GM12878 (cell line): ENCODE measurements around the gene STEAP1B. TPM values are rescaled to one million over a fixed set of nuclear protein-coding genes. Genes with fewer than 3 reads are reported as not detected.
A peak's percentile ranks its signal among the peaks of the same experiment; 100 is the strongest.

Experiments
- ATAC-seq: fragments of 200-7000 bp; cut with Tn5 transposase; 3 replicates; pipeline ENCODE4 v1.9.1; 2020; ENCODE audit warnings: mild to moderate bottlenecking, moderate library complexity
- BruUV-seq: library from RNA; stranded (reverse); fragments of 400-500 nt; replicated peaks from 2 replicates; lab custom pipeline; 2021; lab: Mats Ljungman, UMichigan
- CTCF ChIA-PET: fragments of 300-600 bp; sonication (Branson Sonifier 250); formaldehyde crosslinking; extraction: SDS; loops from one replicate; lab custom pipeline; 2021; ENCODE audit warnings: inconsistent platforms; lab: Yijun Ruan, JAX
- POLR2A ChIA-PET: fragments of 350-600 bp; formaldehyde crosslinking; extraction: SDS; loops from one replicate; lab custom pipeline; 2021; ENCODE audit warnings: inconsistent platforms; lab: Charles Lee
- RAD21 ChIA-PET: fragments of 300-600 bp; sonication (Branson Sonifier 250); formaldehyde crosslinking; loops from one replicate; lab custom pipeline; 2023; ENCODE audit warnings: antibody characterized with exemption; ENCODE audit not compliant: unreplicated experiment; lab: Charles Lee
- SMC1A ChIA-PET: fragments of 300-600 bp; sonication (Branson Sonifier 250); formaldehyde crosslinking; loops from one replicate; lab custom pipeline; 2023; ENCODE audit not compliant: unreplicated experiment, uncharacterized antibody; lab: Charles Lee
- DNase-seq: peaks from one replicate; pipeline ENCODE4 v3.0.0-alpha.2; 2011; ENCODE audit warnings: low read depth, low spot score
- FAIRE-seq: peaks from 3 replicates; lab custom pipeline; 2011; peaks lifted over from hg19 to GRCh38; lab: Jason Lieb, UNC
- H2AFZ ChIP-seq: 2 replicates; pipeline ENCODE4 v1.6.0; 2011; ENCODE audit warnings: low read depth, low read length, control low read depth; ENCODE audit not compliant: control insufficient read depth
- H3K27ac ChIP-seq: 2 replicates; pipeline ENCODE4 v1.5.1; 2011; ENCODE audit warnings: control low read depth; ENCODE audit not compliant: control insufficient read depth, insufficient read depth
- H3K27me3 ChIP-seq, 2 experiments: replicated peaks in 1 of 2; 2 replicates each; pipeline versions ENCODE4 v1.6.0 to v1.6.1; 2011; ENCODE audit warnings: low read length in 1 of 2; ENCODE audit not compliant: control insufficient read depth in 2 of 2, insufficient read depth in 2 of 2
- H3K36me3 ChIP-seq, 2 experiments: 2 replicates each; pipeline ENCODE4 v1.5.1; 2011; ENCODE audit warnings: low read length in 1 of 2; ENCODE audit not compliant: control insufficient read depth in 2 of 2, insufficient read depth in 2 of 2
- H3K4me1 ChIP-seq: 2 replicates; pipeline ENCODE4 v1.6.1; 2011; ENCODE audit warnings: mild to moderate bottlenecking, low read length, moderate library complexity, mixed read lengths; ENCODE audit not compliant: control insufficient read depth, insufficient read depth
- H3K4me2 ChIP-seq: 2 replicates; pipeline ENCODE4 v1.6.0; 2011; ENCODE audit warnings: control low read depth; ENCODE audit not compliant: control insufficient read depth, insufficient read depth
- H3K4me3 ChIP-seq: fragments of 200-600 bp; sonication (generic); 2 replicates; pipeline ENCODE4 v1.5.1; 2016
- H3K79me2 ChIP-seq: 2 replicates; pipeline ENCODE4 v1.6.0; 2011; ENCODE audit warnings: low read length; ENCODE audit not compliant: control insufficient read depth, insufficient read depth
- H3K9ac ChIP-seq: 2 replicates; pipeline ENCODE4 v1.8.0; 2011; ENCODE audit warnings: low read length, control low read depth, mixed read lengths; ENCODE audit not compliant: control insufficient read depth, insufficient read depth
- H3K9me3 ChIP-seq: replicated peaks from 3 replicates; pipeline ENCODE4 v1.5.1; 2011; ENCODE audit warnings: mild to moderate bottlenecking, low read length; ENCODE audit not compliant: control insufficient read depth, insufficient read depth
- H4K20me1 ChIP-seq: 2 replicates; pipeline ENCODE4 v1.6.0; 2011; ENCODE audit not compliant: control insufficient read depth, insufficient read depth
- CBFB ChIP-seq: IDR thresholded peaks from 2 replicates; pipeline ENCODE4 v1.6.1; 2016; ENCODE audit warnings: antibody characterized with exemption, low read depth
- CHD4 ChIP-seq: fragments of 200-600 bp; sonication (generic); IDR thresholded peaks from 2 replicates; pipeline ENCODE4 v1.6.1; 2016; ENCODE audit warnings: mild to moderate bottlenecking
- CREB1 ChIP-seq: IDR thresholded peaks from 2 replicates; pipeline ENCODE4 v1.6.1; 2012; ENCODE audit warnings: low read depth, mild to moderate bottlenecking, inconsistent platforms
- CREM ChIP-seq: IDR thresholded peaks from 2 replicates; pipeline ENCODE4 v1.6.1; 2014; ENCODE audit warnings: antibody characterized with exemption, low read depth
- FOXM1 ChIP-seq: IDR thresholded peaks from 2 replicates; pipeline ENCODE4 v1.6.1; 2012; ENCODE audit warnings: low read depth, mild to moderate bottlenecking, inconsistent platforms, low read length, moderate library complexity
- GATAD2B ChIP-seq: fragments of 450-650 bp; conservative IDR thresholded peaks from 2 replicates; pipeline ENCODE4 v1.6.1; 2017; ENCODE audit warnings: low read depth, mild to moderate bottlenecking, moderate library complexity
- JUNB ChIP-seq: IDR thresholded peaks from 2 replicates; pipeline ENCODE4 v1.6.1; 2016; ENCODE audit warnings: antibody characterized with exemption, mild to moderate bottlenecking
- JUND ChIP-seq: IDR thresholded peaks from 2 replicates; pipeline ENCODE4 v1.6.1; 2012; ENCODE audit warnings: low read depth, mild to moderate bottlenecking, low read length, improper control_type of control experiment, moderate library complexity
- NFIC ChIP-seq: IDR thresholded peaks from 2 replicates; pipeline ENCODE4 v1.6.1; 2012; ENCODE audit warnings: low read depth, mild to moderate bottlenecking, inconsistent platforms, low read length, moderate library complexity
- POU2F2 ChIP-seq: IDR thresholded peaks from 3 replicates; pipeline ENCODE4 v1.6.1; 2011; ENCODE audit warnings: low read depth, mild to moderate bottlenecking, low read length, borderline replicate concordance
- RUNX3 ChIP-seq: IDR thresholded peaks from 2 replicates; pipeline ENCODE4 v1.6.1; 2012; ENCODE audit warnings: low read length, inconsistent platforms
- SPI1 ChIP-seq: IDR thresholded peaks from 2 replicates; pipeline ENCODE4 v1.6.1; 2011; ENCODE audit warnings: low read depth, mild to moderate bottlenecking, low read length, moderate library complexity, borderline replicate concordance; ENCODE audit not compliant: insufficient read depth
- SUPT20H ChIP-seq: IDR thresholded peaks from 2 replicates; pipeline ENCODE4 v1.6.1; 2011; ENCODE audit warnings: low read depth, mild to moderate bottlenecking, low read length, moderate library complexity, borderline replicate concordance; ENCODE audit not compliant: control insufficient read depth
- TARDBP ChIP-seq: IDR thresholded peaks from 2 replicates; pipeline ENCODE4 v1.6.1; 2016; ENCODE audit warnings: borderline replicate concordance
- ZNF274 ChIP-seq: IDR thresholded peaks from one replicate; pipeline ENCODE4 v1.8.0; 2011; ENCODE audit not compliant: insufficient read length, insufficient read depth
- WGBS: methylation state at CpG from one replicate; pipeline ENCODE4 v1.1.6; 2016; ENCODE audit warnings: low lambda C conversion rate; ENCODE audit not compliant: insufficient replicate concordance, insufficient coverage; ENCODE audit errors: missing lambda C conversion rate; 5-methylcytosine and 5-hydroxymethylcytosine counted together
- in situ Hi-C: fragments of 300-500 bp; cut with MboI; formaldehyde crosslinking; loops from 9 replicates; pipeline ENCODE4 v1.14.3; 2018; ENCODE audit warnings: mixed read lengths
- intact Hi-C: fragments of 100-400 bp; cut with micrococcal nuclease; formaldehyde crosslinking; loops from one replicate; pipeline ENCODE4 v1.14.2; 2022; ENCODE audit not compliant: unreplicated experiment
- polyA plus RNA-seq, 11 experiments: library from polyadenylated mRNA; depleted of rRNA in 4 of 11; unstranded in 6 of 11; stranded (reverse) in 5 of 11; fragments of >200 nt; fragmentation: Nextera tagmentation in 4 of 11; fragmentation: Illumina TruSeq in 1 of 11; extraction: Ambion mirVana in 4 of 11; extraction: Trizol in 1 of 11; gene quantifications; 1 replicate in 1 of 11; 2 replicates in 10 of 11; pipeline versions ENCODE4 v1.2.1 to v1.2.3, GENCODE V29; 2011 to 2016; ENCODE audit warnings: inconsistent platforms in 2 of 11, missing spikeins in 2 of 11, low read depth in 1 of 11
- total RNA-seq, 4 experiments: library from RNA; depleted of rRNA in 3 of 4; stranded (reverse); fragments of >200 nt in 3 of 4; fragmentation: Illumina TruSeq in 1 of 4; extraction: Trizol in 1 of 4; gene quantifications; 2 replicates each; pipeline versions ENCODE4 v1.2.1 to v1.2.3, GENCODE V29; 2013 to 2021
- TF ChIP-seq, protein P1 (sequence below): fragments of 450-650 bp; IDR thresholded peaks from 2 replicates; pipeline ENCODE4 v1.6.1; 2014; ENCODE audit warnings: mild to moderate bottlenecking
- TF ChIP-seq, protein P2 (sequence below): fragments of 450-650 bp; IDR thresholded peaks from 2 replicates; pipeline ENCODE4 v1.6.1; 2017; ENCODE audit warnings: mild to moderate bottlenecking
- TF ChIP-seq, protein P3 (sequence below): IDR thresholded peaks from 2 replicates; pipeline ENCODE4 v1.6.1; 2012; ENCODE audit warnings: low read length, inconsistent platforms

STEAP1B gene
- total and polyA plus RNA-seq, 10 of the 15 experiments (the other 5 are each of a cell fraction or from before 2014, with no cell fraction given): 0.14 TPM; not detected in 9

DNA sequence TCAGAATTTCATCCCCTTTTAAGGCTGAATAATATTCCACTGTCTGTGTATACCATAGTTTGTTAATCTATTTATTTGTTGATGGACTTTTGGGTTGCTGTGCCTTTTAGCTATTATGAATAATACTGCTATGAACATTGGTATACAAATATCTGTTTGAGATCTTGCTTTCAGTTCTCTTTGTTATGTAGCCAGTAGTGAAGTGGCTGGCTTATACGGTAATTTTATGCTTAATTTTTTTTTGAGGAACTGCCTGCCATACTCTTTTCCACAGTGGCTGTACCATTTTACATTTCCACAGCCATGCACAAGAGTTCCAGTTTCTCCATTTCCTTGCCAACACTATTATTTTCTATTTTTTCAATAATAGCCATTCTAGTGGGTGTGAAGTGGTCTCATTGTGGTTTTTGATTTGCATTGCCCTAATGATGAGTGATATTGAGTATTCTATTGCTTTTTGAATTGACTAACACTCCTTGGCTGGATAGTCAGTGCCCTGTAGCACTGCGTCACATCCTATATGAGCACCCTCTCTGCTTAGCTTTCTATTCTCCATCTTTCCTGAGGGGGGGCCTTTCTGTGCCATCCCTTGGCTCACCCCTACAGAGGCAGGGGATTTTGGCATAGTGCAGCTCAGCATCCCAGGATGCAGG, 113.7 kb downstream of the STEAP1B start:
- DNase-seq (peak; percentile 35), FAIRE-seq (no peak), ATAC-seq (peak; percentile 91)
- in situ Hi-C loops (no loop called here), intact Hi-C loops (loop anchor here (1.0 kb wide), 1 partner anchor 61 kb away; no protein-coding TSS in a partner anchor)
- H3K4me1 ChIP-seq: peaks cover 32% of the 10 kb centered on the region
- H3K9ac ChIP-seq: no peak overlapping the region
- H3K9me3 ChIP-seq: peaks cover 3% of the 10 kb centered on the region; the same call in 1 of the 3 replicates
- peak overlapping the region; percentile 76 for H3K27ac ChIP-seq
- ChIA-PET SMC1A (interaction anchor here (0.9 to 1.9 kb wide), 2 partner anchors 60 to 100 kb away, joined by 3 to 7 read pairs; no protein-coding TSS in a partner anchor), RAD21 (interaction anchor here (1.2 kb wide), 1 partner anchor 55 kb away, joined by 3 read pairs; no protein-coding TSS in a partner anchor), POLR2A (no interaction called here), CTCF (interaction anchor here (0.7 kb wide), 1 partner anchor 273 kb away, joined by 3 read pairs; no protein-coding TSS in a partner anchor)
- 30% methylated on average over 2 of the region's 2 CpGs for WGBS
- H3K79me2 ChIP-seq: no peaks in the 10 kb centered on the region
- BruUV-seq: no TSS peak
- H2AFZ ChIP-seq: no peak overlapping the region
- H3K27me3 ChIP-seq: no peaks in the 10 kb centered on the region
- H3K4me3 ChIP-seq: peak overlapping the region; percentile 21; the same call in 1 of the 2 replicates
- H3K4me2 ChIP-seq: peak overlapping the region; percentile 56
- H3K36me3 ChIP-seq: no peaks in the 10 kb centered on the region
- H4K20me1 ChIP-seq: no peaks in the 10 kb centered on the region
- TF ChIP-seq, protein P1, sequence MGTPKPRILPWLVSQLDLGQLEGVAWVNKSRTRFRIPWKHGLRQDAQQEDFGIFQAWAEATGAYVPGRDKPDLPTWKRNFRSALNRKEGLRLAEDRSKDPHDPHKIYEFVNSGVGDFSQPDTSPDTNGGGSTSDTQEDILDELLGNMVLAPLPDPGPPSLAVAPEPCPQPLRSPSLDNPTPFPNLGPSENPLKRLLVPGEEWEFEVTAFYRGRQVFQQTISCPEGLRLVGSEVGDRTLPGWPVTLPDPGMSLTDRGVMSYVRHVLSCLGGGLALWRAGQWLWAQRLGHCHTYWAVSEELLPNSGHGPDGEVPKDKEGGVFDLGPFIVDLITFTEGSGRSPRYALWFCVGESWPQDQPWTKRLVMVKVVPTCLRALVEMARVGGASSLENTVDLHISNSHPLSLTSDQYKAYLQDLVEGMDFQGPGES: no peak
- TF ChIP-seq JUNB (peak; percentile 84), JUND (no peak), TARDBP (no peak), SUPT20H (no peak), FOXM1 (0 out of 2 replicates have a peak, but pooled peaks have one; percentile 59), SPI1 (peak; percentile 35; the same call in 1 of the 2 replicates), CREM (peak; percentile 61; the same call in 1 of the 2 replicates), CREB1 (peak; percentile 34; the same call in 1 of the 2 replicates), NFIC (peak; percentile 66), GATAD2B (no peak), POU2F2 (peak; percentile 89), CBFB (peak; percentile 44; the same call in 1 of the 2 replicates), RUNX3 (peak; percentile 95), ZNF274 (no peak), CHD4 (no peak)
- TF ChIP-seq, protein P2, sequence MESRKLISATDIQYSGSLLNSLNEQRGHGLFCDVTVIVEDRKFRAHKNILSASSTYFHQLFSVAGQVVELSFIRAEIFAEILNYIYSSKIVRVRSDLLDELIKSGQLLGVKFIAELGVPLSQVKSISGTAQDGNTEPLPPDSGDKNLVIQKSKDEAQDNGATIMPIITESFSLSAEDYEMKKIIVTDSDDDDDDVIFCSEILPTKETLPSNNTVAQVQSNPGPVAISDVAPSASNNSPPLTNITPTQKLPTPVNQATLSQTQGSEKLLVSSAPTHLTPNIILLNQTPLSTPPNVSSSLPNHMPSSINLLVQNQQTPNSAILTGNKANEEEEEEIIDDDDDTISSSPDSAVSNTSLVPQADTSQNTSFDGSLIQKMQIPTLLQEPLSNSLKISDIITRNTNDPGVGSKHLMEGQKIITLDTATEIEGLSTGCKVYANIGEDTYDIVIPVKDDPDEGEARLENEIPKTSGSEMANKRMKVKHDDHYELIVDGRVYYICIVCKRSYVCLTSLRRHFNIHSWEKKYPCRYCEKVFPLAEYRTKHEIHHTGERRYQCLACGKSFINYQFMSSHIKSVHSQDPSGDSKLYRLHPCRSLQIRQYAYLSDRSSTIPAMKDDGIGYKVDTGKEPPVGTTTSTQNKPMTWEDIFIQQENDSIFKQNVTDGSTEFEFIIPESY: no peak
- TF ChIP-seq, protein P3, sequence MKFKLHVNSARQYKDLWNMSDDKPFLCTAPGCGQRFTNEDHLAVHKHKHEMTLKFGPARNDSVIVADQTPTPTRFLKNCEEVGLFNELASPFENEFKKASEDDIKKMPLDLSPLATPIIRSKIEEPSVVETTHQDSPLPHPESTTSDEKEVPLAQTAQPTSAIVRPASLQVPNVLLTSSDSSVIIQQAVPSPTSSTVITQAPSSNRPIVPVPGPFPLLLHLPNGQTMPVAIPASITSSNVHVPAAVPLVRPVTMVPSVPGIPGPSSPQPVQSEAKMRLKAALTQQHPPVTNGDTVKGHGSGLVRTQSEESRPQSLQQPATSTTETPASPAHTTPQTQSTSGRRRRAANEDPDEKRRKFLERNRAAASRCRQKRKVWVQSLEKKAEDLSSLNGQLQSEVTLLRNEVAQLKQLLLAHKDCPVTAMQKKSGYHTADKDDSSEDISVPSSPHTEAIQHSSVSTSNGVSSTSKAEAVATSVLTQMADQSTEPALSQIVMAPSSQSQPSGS: peak; percentile 41; the same call in 1 of the 2 replicates
